Testis (tissue), 2 donors: ENCODE results near the gene ART4.

ENCODE experiments used
- POLR2A ChIP-seq: fragments of 450-650 bp; IDR thresholded peaks from one replicate; pipeline ENCODE4 v1.6.1; 2017; ENCODE audit warnings: antibody characterized with exemption, mild to moderate bottlenecking, moderate library complexity
- TF ChIP-seq, protein P1 (sequence below), 3 experiments: fragments of 450-650 bp in 2 of 3; fragments of 200-600 bp in 1 of 3; sonication (generic) in 1 of 3; IDR thresholded peaks; one replicate each; pipeline ENCODE4 v1.5.1; 2016 to 2019; ENCODE audit warnings: antibody characterized with exemption in 3 of 3, mild to moderate bottlenecking in 2 of 3, moderate library complexity in 1 of 3

- TF ChIP-seq, protein P1, sequence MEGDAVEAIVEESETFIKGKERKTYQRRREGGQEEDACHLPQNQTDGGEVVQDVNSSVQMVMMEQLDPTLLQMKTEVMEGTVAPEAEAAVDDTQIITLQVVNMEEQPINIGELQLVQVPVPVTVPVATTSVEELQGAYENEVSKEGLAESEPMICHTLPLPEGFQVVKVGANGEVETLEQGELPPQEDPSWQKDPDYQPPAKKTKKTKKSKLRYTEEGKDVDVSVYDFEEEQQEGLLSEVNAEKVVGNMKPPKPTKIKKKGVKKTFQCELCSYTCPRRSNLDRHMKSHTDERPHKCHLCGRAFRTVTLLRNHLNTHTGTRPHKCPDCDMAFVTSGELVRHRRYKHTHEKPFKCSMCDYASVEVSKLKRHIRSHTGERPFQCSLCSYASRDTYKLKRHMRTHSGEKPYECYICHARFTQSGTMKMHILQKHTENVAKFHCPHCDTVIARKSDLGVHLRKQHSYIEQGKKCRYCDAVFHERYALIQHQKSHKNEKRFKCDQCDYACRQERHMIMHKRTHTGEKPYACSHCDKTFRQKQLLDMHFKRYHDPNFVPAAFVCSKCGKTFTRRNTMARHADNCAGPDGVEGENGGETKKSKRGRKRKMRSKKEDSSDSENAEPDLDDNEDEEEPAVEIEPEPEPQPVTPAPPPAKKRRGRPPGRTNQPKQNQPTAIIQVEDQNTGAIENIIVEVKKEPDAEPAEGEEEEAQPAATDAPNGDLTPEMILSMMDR (IDR thresholded peaks at IDR 0.05) = no peak
- no peak for TF ChIP-seq POLR2A
These were observed 30.3 kb upstream of the ART4 start for GRCh38 chr12:14873440-14874185.
